ENCODE results near the gene CTIF.

Gene CTIF

GRCh38 chr18:48791636-48792105 lies 252.8 kb downstream of the CTIF start:
- no peak for DNase-seq (ENCODE audit: low read depth)

DNA sequence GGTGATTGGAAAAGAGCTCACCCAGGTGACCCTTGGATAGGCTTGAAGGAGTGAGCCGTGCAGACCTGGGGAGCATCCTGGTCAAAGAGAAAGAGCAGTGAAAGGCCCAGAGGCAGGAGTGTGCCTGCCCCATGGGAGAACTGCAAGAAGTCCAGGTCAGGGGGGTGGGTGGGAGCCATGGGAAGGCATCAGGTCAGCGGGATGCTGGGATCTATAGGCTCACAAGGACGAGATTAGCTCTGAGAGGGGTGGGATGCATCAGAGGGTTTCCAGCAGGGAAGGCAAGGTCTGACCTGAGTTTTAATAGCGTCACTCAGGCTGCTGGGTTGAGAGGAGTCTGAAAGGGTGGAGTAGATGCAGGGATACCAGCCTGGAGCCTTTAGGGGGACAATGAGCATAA lies 253.3 kb downstream of the CTIF start:
- DNase-seq (ENCODE audit: low read depth) = no peak

DNA sequence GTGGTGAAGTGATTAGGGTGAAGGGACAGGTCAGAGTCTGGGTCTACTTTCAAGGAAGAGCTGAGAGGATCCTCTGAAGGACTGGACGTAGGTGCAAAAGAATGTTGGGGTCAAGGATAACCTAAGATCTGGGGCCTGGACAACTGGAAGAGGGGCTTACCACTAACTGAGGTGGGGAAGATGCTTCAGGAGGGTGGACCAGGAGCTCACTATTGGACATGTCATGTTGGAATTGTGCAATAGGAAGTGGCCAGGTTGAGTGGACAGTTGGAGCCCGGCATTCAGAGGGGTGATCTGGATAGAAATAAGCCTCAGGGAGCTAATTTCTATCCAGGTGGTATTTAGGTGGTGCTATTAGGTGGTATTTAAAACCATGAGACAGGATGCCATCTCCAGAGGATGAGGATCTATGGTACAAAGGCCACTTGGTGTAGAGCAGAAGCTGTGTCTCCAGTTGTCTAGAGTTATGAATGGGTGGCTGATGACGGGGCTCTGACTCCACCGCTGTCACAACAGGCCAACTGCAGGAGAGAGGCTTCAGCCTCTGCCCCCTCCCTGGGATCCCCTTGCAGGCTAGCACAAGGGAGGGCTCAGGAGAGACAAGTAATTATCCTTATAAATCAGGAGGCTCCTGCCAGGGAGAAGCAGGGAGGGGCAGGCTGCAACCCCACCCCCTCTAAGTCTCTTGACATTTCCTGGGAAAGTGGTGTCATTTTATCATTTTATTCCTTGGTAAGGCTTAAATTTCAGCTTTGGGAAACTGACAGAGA lies 254.0 kb downstream of the CTIF start:
- DNase-seq (ENCODE audit: low read depth) = no peak

- no peak for DNase-seq (ENCODE audit: low read depth)
These were observed 255.6 kb downstream of the CTIF start for GRCh38 chr18:48794251-48794970.

GRCh38 chr18:48795696-48796095 lies 256.9 kb downstream of the CTIF start:
- DNase-seq (ENCODE audit: low read depth) = no peak

DNA sequence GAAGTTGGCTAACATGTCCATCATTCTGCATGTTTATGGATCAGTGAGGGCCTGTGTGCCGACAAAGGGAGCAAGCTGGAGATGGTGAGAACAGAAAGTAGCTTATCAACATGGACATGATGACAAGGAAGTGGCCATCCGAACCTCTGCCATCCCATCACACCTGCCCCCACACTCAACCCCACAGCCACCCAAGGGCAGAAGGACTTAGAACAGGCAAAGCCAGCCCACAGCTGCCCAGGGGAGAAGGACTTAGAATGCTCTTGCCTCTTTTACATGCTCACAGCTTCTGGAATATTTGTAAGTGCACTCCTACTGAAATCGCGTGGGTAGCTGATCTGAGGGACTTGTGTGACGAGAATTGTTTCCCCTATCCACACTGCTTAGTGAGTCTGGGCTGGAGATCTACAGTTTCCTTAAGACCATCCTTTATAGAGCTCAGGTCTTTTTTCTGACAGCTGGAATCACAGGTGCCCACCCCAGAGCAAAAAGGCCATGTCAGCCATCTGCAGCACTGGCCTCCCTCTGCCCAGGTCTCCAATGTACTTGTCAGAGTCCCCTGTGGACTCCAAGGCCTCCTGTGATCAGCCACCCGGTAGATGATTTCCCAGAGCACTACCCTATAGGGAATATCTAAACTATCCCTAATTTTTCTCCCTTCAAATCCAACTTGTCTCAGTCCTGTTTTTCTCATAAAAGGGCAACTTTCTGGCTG lies 257.8 kb downstream of the CTIF start:
- no peak for DNase-seq (ENCODE audit: low read depth)

DNA sequence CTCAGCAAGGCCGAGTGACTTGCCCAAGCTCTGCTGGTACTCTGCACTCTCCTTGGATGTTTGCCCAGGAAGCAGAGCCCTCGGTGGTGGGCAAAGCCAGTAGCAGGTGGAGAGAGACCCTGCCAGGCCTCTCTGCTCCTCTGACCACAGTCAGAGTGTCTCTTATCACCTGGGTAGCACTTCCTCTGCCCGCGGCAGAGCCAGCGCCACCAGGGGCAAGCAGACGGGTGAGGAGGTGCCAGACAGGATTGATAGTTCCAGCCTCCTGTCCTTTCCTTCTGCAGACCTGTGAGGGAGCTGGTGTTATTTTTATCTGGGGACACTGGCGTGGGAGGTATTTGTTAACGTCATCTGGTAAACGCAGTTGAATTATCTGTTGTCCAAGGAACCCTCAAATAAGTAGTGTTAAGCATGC lies 259.0 kb downstream of the CTIF start:
- no peak for DNase-seq (ENCODE audit: low read depth)

GRCh38 chr18:48798334-48799245 lies 259.8 kb downstream of the CTIF start:
- no peak for DNase-seq (ENCODE audit: low read depth)

DNA sequence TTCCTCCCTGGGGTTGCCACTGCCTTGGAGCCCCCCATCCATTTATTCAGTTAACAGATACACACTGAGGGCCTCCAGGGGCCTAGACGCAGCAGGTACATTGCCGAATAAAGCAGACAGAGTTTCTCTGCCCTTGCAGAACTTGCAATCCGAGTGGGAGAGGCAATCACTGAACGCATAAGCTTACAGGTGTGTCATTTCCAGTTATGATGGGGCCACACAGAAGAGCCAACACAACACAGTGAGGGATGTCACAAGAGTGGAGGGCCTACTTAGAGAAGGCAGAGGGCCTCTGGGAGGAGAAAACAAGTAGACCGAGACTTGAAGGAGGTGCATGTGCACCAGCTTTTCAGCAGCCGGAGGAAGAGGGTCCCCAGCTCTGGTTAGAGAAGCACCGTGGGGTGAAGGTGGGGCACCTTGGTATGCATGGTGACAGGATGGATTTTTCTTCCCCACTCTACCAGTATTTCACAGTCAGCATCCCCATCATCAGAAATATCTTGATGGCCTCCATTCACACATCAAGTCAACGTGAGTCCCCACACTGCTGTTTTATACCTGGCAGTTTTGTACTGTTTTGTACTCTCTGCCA lies 261.0 kb downstream of the CTIF start:
- DNase-seq (ENCODE audit: low read depth) = no peak

DNA sequence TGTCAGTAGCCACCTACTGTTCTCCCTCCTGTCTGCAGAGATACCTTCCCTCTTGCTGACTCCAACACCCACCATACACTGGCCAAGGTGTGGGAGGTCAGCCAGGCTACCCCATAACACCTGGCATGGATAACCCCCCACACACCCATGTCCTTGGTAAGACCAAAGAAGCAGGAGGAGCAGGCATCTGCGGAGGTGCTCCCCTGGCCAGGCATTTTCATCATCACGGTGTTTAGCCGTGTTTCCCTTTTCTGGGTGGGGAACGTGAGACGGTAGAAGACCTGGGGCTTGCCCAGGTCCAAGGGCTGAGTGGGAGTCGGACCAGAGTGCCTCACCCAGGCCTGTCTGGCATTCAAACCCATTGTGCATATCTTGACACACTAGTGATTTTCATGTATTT lies 261.6 kb downstream of the CTIF start:
- DNase-seq (ENCODE audit: low read depth) = no peak

DNA sequence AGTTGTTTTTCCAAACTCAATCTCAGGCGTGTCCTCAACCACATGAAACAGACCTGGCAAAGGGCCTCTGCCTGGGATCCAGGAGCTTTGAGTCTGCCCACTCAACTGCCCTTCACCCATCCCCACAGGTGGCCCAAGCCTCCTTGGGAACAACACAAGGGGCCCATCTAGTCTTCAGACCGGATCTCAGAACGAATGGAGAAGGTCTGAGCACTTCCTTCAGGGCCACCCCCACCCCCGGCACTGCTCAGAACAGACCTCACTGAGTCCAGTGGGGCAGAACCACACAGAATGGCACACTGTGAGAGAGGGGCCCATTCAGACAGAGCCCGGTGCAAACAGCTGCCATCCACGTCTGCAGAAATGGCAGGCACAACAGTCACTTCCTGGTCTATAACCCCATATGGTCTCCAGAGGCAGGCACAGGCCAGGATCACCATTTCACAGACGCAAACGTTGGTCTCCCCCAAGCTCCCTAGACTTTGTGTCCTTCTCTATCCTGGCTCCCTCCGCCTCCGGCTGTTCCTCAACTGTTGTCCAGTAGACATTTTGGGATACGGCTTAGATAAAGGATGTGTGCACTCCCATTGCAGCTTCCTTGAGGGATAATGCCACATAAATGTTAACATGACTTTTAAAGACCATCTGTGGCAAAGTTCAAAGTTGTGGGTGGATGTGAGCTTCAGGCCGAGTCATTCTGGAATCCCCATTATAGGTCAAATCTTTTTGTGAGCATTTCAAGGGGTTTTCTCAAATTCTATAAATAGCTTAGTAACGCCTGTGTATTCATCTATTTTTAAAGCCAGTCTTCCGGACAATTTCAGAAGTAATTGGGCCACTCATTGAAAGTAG lies 262.3 kb downstream of the CTIF start:
- no peak for DNase-seq (ENCODE audit: low read depth)

DNA sequence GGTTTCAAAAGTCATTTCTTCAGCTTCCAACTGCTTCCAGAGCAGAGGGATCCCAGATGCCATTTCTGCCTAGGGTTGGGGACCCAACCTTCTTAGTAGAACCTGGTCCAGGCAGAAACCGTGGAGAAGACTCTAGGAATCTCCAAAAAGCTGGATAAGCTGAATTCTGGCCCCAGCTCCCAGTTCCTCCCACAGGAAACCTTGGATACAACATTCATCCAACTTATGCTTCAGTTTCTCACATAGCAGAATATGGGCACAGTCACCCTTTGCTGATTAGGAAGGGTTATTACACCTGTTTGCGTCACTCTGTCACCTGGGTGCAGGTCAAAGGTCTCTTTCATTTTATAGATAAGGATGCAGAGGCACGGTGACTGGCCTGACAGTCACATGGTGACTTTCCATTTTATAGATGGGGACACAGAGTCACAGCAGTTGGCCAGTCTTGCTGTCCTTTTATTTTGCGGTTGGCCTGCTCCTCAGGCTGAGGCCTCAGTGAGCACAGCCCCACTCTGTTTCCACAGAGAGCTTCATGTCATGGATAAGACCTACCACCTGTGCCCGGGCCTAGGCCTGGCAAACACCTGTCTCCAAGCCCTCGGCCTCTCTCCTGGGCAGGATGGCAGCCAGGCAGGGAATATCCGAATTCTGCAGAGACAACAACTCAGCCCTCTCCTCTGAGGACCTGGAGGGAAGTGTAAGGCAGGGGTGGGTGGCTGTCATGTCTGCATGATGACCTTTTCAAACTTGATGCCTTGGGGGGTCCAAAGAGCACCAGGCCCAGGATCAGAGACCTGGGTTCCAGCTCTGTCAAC lies 263.1 kb downstream of the CTIF start:
- no peak for DNase-seq (ENCODE audit: low read depth)

DNA sequence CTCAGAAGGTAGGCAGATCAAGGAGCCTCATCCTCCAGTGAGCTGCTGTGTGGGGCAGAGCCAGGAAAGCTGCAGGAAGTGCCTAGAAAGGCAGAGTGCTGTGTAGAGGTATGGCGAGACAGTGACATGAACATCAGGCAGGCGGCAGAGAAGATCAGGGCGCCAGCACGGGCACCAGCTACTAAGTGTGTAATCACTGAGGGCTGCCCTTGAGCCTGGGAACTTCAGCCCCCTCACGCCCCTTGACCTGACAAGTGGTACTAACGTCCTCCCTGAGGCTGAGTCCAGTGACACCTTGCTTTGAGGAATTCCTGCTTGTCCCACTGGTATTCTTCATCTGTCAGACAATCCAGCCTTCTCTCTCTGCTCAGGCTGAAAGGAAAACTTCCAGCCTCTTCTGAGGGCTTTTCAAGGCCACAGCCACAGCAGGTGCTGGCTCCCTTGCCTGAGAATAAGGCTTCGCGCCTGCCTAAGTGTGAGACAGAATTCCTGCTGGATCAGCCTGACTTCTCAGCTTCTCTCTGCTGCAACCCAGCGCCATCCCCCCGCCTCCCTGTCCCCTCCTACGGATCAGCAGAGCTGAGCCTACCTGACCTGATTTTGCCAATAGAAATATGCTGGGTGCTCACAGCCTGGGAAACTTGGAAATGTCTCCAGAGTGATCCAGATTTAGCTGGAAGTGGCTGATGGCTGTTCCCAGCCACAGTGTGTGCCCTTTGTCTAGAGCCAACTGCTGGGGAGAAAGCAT lies 263.9 kb downstream of the CTIF start:
- DNase-seq (ENCODE audit: low read depth) = no peak

GRCh38 chr18:48803518-48803917 lies 264.7 kb downstream of the CTIF start:
- no peak for DNase-seq (ENCODE audit: low read depth)

GRCh38 chr18:48803951-48804855 lies 265.4 kb downstream of the CTIF start:
- no peak for DNase-seq (ENCODE audit: low read depth)

GRCh38 chr18:48804856-48805610 lies 266.2 kb downstream of the CTIF start:
- no peak for DNase-seq (ENCODE audit: low read depth)

All from stimulated activated CD8-positive, alpha-beta memory T cell treated with anti-CD3 and anti-CD28 coated beads, Interleukin-15, amount 100 ng/mL, for 24 hours (primary cell).